Activated naive CD4-positive, alpha-beta T cell treated with anti-CD3 and anti-CD28 coated beads, Interleukin-2, amount 10 ng/mL, durations not matched to agents 5 hours and 36 hours (primary cell): ENCODE data around the gene SECTM1. TPM values are rescaled to one million over a fixed set of nuclear protein-coding genes. Genes with fewer than 3 reads are reported as not detected.

ENCODE experiments used
- total RNA-seq, 2 experiments: library from RNA; stranded (reverse); gene quantifications; one replicate each; pipeline ENCODE4 v1.2.3, GENCODE V29; 2021

Gene SECTM1
- 1 to 10 TPM; 5.7 to 6.7 TPM for total RNA-seq

GRCh38 chr17:82333279-82334171 lies at the start of gene SECTM1:
SECTM1 (minus strand) TSS chr17:82333766; CDS start chr17:82327240, 6,526 bp downstream.

GRCh38 chr17:82371333-82372248 lies 38.0 kb upstream of the SECTM1 start, which contains the start of gene UTS2R:
UTS2R (plus strand) TSS chr17:82371765; CDS start chr17:82374325, 2,560 bp downstream.

GRCh38 chr17:82358465-82359350 lies 25.1 kb upstream of the SECTM1 start, which contains the start of gene TEX19:
TEX19 (plus strand) TSS chr17:82359247; CDS start chr17:82362151, 2,904 bp downstream.

GRCh38 chr17:82317394-82318168 lies 16.0 kb downstream of the SECTM1 start, which contains the start of gene CD7:
CD7 (minus strand) TSS chr17:82317608; CDS start chr17:82317495, 113 bp downstream.

GRCh38 chr17:82273327-82274133 lies 60.0 kb downstream of the SECTM1 start, which contains the start of gene CSNK1D:
CSNK1D (minus strand) TSS chr17:82273700; CDS start chr17:82273381, 319 bp downstream.

Other genes with a start within 250 kb of the SECTM1 start
- gene FASN, start 235.5 kb downstream of the SECTM1 start, total RNA-seq, result 100 to 1,000 TPM; 153 to 162 TPM
- 10 to 100 TPM; 67.7 to 72.9 TPM for gene CCDC57, start 120.9 kb downstream of the SECTM1 start, total RNA-seq
- gene SLC16A3, start 104.7 kb downstream of the SECTM1 start, total RNA-seq, result 100 to 1,000 TPM; 156 to 157 TPM
- 100 to 1,000 TPM; 116 to 121 TPM for gene CSNK1D, start 60.1 kb downstream of the SECTM1 start, total RNA-seq
- 100 to 1,000 TPM; 238 to 240 TPM for gene CD7, start 16.2 kb downstream of the SECTM1 start, total RNA-seq
- gene TEX19, start 25.5 kb upstream of the SECTM1 start, total RNA-seq, result not detected
- under 1 TPM in 1 of 2 experiments, not detected in 1; 0.20 TPM for gene UTS2R, start 38.0 kb upstream of the SECTM1 start, total RNA-seq
- 10 to 100 TPM; 60.7 to 65.6 TPM for gene HEXD, start 84.6 kb upstream of the SECTM1 start, total RNA-seq
- gene OGFOD3, start 84.8 kb upstream of the SECTM1 start, total RNA-seq, result 10 to 100 TPM; 24.5 to 25.6 TPM
- gene CYBC1, start 117.0 kb upstream of the SECTM1 start, total RNA-seq, result 100 to 1,000 TPM; 242 to 271 TPM
- 100 to 1,000 TPM; 131 to 136 TPM for gene NARF, start 125.0 kb upstream of the SECTM1 start, total RNA-seq
- 10 to 100 TPM; 50.9 to 51.6 TPM for gene FOXK2, start 186.0 kb upstream of the SECTM1 start, total RNA-seq